NCI-H345 treated with DMSO at 0.1 percent for 48 hours (cell line): ENCODE data around the gene DUS3L.
"Not testable (repeated sequence)": the region's sequence is repeated elsewhere in the genome, so short reads cannot be mapped to it uniquely, and the experiment has no call there.

Experiments
- DNase-seq: peaks from one replicate; lab custom pipeline; 2025; ENCODE audit not compliant: unreplicated experiment; lab: John Stamatoyannopoulos, UW

DUS3L gene

GRCh38 chr19:5775668-5776309 is 15.2 kb downstream of the DUS3L start:
- no peak for DNase-seq

- DNase-seq: no peak
Observed at GRCh38 chr19:5774921-5775320, 16.0 kb downstream of the DUS3L start.

GRCh38 chr19:5773276-5773675 is 17.7 kb downstream of the DUS3L start:
- DNase-seq: no peak

DNA sequence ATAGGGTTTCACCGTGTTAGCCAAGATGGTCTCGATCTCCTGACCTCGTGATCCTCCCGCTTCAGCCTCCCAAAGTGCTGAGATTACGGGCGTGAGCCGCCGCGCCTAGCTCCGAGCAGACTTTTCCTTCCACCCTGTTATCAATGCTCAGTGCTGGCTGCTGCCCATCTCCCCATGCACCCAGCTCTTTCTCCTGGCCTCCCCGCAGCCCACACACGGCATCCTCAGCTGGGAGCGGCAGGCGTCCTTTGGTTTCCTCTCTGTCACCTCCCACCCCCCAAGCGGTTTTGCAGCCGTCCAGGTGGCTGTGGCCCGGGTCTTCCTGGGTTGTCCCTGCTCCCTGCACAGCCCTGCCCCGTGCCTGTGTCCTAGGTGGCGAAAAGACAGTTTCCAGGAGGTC is 18.5 kb downstream of the DUS3L start:
- DNase-seq: no peak

DNA sequence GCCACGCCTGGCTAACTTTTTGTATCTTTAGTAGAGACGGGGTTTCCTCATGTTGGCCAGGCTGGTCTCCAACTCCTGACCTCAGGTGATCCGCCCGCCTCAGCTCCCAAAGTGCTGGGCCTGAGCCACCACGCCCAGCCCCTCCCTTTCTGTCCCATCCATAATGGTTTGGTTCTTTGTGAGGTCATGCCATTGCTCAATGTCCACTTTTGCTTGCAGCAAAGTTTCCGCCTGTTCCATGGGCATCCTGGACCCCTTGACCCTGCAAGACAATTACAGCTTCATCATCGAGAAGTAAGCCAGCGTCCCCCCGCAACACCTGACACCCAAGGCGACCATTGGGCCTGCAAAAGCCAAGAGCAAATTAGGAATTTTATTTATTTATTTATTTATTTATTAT is 23.0 kb downstream of the DUS3L start:
- DNase-seq: no peak

- no peak for DNase-seq
Observed at GRCh38 chr19:5765220-5765619, 25.7 kb downstream of the DUS3L start.

DNA sequence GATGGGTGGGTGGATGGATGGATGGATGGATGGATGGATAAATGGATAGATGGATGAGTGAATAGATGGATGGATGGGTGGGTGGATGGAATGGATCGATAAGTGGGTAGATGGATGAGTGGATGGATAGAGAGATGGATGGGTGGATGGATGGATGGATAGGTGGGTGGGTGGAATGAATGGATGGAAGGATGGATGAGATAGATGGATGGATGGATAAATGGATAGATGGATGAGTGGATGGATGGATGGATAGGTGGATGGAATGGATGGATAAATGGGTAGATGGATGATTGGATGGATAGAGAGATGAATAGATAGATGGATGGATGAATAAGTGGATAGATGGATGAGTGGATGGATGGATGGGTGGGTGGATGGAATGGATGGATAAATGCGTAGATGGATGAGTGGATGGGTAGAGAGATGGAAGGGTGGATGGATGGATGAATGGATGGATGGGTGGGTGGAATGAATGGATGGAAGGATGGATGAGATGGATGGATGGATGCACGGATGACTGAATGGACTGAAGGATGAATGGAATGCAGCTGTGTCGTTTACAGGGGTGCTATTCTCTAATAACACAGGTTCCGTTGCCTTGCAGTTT is 28.2 kb downstream of the DUS3L start:
- DNase-seq: no peak

DNA sequence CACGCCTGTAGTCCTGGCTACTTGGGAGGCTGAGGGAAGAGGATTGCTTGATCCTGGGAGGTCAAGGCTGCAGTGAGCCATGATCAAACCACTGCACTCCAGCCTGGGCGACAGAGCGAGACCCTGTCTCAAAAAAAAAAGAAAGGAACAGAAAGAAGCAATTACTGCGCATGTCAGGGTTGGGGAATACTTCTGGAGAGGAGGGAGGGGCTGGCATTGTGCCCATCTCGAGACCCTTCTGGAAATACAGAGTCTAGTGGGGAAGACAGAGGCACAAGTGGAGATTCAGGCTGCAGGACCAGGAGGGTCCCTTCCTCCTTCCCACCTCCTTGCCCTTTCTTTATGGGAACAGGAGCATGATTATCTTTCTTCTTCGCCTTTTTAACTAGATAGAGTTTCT is 37.2 kb downstream of the DUS3L start:
- no peak for DNase-seq

DNA sequence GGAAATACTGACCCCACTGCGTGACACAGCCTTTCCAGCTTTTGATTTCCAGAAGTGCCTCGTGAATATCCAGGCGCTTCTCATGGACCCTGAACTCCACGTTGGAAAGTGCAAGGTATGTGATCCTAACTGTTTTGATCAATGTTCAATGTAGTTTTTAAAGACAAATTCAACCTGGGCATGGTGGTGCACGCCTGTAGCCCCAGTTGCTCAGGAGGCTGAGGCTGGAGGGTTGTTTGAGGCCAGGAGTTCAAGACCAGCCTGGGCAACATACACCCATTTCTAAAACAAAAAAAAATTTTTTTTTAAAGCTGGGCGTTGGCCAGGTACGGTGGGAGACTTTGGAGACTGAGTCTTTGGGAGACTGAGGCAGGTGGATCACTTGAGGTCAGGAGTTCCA is 39.3 kb downstream of the DUS3L start:
- no peak for DNase-seq

DNA sequence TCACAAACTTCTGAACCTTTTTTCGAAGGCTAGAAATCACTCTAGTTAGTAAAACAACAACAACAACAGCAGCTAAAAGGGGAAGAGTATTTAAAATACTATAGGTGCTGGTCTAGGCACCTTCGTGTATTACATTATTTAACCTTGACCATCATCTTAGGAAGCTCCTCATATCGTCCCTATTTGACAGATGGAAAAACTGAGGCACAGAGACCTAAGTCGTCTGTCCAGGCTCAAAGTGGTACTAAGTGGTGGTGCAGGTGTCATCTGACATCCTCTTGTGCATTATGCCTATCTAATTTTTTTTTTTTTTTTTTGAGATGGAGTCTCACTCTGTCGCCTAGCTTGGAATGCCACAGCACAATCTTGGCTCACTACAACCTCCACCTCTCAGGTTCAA is 41.5 kb downstream of the DUS3L start:
- DNase-seq: no peak

DNA sequence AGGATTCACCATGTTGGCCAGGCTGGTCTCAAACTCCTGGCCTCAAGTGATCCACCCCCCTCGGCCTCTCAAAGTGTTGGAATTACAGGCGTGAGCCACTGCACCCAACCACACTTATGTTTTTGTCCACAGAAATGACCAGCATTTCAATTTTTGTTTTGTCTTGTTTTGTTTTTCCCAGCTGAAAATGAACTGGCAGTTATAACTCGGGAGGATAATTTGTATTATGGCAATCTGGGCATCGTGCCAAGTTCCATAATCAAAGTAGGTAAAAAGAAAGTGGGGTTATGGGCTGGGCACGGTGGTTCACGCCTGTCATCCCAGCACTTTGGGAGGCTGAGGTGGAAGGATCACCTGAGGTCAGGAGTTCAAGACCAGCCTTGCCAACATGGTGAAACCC is 42.0 kb downstream of the DUS3L start:
- DNase-seq: not testable (repeated sequence)

DNA sequence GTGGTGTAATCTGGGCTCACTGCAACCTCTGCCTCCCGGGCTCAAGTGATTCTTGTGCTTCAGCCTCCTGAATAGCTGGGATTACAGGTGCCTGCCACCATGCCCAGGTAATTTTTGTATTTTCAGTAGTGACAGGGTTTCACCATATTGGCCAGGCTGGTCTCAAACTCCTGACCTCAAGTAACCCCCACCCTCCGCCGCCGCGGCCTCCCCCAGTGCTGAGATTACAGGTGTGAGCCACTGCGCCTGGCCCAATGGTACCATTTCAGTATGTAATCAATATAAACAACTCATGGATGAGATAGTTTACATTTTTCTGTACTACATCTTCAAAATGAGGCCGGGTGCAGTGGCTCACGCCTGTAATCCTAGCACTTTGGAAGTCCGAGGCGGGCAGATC is 46.0 kb downstream of the DUS3L start:
- not testable (repeated sequence) for DNase-seq

DNA sequence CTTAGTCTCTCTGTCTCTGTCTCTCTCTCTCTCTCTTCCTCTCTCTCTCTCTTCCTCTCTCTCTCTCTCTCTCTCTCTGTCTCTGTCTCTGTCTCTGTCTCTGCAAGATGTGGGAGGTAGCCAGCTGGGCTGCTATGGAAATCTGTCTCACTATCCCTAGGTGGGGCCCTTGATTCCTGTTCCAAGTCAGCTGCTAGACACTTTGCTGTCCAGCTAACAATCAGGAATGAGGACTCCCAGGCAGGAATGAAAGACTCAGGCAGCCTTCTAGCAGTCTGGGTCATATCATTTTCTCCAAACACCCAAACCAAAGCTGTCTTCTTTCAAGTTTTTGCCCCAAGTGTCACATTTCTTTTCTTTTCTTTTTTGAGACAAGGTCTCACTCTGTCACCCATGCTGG is 47.3 kb downstream of the DUS3L start:
- DNase-seq: no peak

DNA sequence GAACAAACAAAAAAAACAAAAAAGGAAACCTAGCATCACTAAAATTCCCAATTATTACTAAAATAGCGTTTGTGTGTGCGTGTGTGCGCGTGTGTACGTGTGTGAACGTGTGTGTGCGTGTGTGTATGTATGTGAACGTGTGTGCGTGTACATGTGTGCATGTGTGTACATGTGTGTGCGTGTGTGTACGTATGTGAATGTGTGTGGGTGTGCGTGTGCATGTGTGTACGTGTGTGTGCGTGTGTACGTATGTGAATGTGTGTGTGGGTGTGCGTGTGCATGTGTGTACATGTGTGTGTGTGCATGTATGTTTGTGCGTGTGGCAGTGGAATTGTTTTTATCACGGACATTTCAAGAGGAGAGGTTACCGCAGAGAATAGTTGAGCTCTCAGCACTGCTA is 48.9 kb downstream of the DUS3L start:
- no peak for DNase-seq

DNA sequence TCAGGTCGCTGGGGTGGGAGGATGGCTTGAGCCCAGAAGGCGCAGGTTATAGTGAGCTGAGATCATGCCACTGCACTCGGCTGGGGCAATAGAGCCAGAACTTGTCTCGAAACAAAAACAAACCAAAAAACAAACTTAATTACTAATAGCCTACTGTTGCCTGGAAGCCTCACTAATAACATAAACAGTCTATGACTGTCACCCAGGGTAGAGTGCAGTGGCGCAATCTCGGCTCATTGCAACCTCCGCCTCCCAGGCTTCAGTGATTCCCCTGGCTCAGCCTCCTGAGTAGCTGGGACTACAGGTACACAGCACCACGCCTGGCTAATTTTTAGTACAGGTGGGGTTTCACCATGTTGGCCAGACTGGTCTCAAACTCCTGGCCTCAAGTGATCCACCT is 52.5 kb downstream of the DUS3L start:
- no peak for DNase-seq
